ENCODE measurements around the gene SSU72.
"Not testable (repeated sequence)": the region's sequence is repeated elsewhere in the genome, so short reads cannot be mapped to it uniquely, and the experiment has no call there.

GRCh38 chr1:1505801-1506200, 68.9 kb downstream of the SSU72 start:
- not testable (repeated sequence) for TF ChIP-seq CTCF, POLR2A (IDR thresholded peaks at IDR 0.05)

All from uterus (tissue), 2 donors.